Stimulated activated CD8-positive, alpha-beta memory T cell treated with anti-CD3 and anti-CD28 coated beads, Interleukin-12 subunit alpha, Interleukin-12 subunit beta, amount 100 ng/mL, for 1 hour (primary cell): Measurements from ENCODE around the gene DOCK1.

Experiments
- DNase-seq: peaks from one replicate; pipeline ENCODE4 v3.0.0-alpha.2; 2020; ENCODE audit warnings: low read depth

The DOCK1 gene

DNA sequence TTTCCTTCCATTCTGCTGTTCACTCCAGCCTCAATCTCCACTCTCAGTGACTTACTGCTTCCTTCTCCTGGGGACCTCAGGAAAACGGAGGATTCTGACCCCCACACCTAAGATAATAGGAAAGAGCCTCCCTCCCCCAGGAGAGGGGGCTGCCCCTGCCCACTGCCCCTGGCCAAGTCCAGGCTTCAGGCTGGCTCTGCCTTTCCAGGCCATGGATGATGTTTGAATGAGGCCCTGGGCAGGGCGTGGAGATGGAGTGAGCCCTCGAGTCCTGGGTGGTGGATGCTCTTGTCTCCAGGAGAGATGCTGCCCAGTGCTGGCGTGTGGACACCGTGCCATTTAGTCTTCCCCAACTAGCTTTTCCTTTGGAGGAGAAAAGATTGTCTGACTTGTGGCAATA lies 184.2 kb downstream of the DOCK1 start:
- no peak for DNase-seq

DNA sequence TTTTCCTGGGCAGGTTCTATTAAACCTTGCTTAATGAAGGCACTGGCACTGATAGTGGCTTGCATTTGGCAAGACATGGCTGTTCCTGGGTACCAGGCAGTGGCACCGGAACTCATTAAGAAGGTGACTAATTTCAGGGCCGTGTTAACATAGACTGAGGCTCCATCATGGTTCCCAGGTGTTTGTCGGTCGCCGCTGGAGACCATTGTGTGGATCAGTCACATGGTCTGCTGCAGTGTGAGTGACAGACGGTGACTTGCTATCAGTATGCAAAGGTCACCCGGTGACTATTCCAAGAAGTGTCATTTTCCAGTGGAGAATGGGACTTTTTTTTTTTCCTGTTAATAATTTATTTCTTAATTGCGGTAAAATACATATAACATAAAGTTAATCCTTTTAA lies 184.9 kb downstream of the DOCK1 start:
- no peak for DNase-seq

DNA sequence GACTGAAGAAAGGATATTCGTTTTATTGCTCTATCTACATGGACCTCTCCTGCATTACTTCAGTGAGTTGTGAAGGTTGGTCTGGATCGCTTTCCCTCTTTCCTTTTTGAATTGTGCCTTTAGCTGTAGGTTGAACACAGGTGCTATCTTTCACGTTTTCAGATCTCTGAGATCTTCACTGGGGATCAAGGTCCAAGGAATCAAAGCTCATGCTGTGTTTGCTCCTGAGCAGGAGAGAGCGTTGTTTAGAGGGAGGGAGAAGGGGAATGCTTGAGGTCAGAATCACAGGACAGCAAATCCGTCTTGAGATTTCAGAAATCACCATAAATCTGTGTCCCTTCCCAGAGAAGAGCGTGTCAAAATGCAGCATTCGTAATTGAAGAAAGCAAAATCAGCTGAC lies 186.1 kb downstream of the DOCK1 start:
- no peak for DNase-seq

DNA sequence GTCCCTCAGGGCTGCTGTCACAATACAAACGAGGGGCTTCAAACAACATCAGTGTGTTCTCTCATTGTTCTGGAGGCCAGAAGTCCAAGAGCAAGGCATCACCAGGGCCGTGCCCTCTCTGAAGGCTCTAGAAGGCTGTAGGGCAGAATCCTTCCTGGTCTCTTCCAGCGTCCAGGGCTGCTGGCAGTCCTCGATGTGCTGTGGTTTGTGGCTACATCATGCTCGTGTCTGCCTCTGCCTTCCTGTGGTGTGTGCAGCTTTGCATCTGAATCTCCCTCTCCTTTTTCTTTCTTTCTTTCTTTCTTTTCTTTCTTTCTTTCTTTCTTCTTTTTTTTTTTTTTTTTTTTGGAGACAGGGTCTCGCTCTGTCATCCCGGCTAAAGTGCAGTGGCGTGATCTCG lies 187.7 kb downstream of the DOCK1 start:
- no peak for DNase-seq

DNA sequence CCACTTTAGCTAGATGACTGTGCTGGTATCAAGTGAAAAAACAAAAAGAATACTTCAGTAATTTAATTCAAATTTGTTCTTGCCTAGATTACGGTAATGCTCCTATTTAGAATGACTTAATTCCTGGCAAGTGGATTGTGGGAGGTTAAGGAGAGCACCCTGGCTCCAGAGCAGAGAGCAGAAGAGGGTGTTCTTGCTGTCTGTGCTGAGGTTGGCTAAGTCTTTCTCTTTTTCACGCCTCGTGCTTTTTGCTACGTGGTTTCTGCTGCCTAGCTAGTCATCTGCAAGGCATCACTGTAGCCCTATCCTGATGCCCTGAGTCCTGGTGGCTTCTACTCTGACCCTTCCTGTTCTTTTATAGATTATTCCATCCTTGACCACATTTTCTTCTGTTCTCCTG lies 189.8 kb downstream of the DOCK1 start:
- no peak for DNase-seq

DNA sequence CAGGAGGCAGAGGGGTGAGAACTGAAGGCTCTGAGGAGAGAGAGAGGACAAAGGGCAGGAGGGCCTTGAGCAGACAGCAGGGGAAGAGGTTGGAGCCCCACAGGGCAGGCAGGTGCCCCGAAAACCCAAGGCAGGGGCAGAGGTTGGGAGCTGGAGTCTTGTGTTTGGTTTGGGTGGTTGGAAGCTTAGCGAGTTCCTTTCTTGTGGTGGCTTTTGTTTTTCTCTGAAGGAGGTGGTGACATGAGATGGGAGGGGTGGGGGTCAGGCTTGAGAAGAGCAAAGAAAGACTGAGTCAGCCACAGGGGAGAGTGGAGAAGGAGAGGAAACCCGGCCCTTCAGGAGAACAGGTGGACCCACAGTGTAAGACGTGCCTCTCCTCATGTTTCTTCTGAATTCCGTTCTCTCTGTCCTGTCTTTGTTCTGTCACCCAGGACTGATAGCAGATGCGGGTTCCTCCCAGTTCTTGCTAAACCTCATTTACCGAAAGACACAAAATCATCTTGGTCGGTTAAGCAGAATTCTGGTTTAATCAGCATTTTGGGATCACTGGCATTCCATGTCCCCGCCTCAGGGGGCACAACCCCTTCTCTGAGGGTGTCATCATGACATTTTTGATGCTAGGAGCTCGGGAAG lies 195.9 kb downstream of the DOCK1 start:
- DNase-seq: no peak

DNA sequence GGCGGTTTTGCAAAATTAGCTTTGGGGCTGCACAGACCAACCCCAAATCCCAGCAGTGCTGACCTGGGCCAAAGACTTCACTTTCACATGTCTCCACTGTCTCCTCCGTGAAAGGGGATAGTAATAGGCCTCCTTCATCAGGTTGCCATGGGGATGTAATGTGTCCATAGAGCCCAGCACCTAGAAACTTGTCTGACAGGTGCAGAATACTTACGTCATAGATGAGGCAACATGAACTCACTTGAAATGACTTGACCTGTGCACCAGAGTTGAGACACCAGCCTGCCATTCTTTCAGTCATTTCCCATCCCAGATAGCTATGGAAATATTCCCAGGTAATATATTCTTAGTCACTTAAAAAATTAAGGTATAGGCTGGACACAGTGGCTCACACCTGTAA lies 196.9 kb downstream of the DOCK1 start:
- DNase-seq: no peak

DNA sequence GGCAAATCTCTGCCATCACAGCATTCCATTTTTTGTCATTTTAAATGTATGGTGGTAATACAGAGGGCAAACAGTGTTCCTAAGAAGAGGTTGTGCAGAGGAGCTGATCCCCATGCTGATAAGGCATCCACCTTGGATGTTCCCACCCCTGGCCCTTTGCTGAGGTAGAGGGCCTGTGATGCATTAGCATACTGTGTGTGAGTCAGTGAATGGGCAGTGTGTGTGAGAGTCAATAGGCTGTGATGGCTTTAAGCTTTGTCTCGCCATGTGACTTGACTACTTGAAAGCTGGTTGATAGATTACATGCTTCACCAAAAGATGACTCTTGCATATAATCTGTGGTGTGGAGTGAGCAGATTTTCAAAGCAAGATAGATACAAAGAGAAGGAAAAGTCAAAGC lies 209.9 kb downstream of the DOCK1 start:
- no peak for DNase-seq

DNA sequence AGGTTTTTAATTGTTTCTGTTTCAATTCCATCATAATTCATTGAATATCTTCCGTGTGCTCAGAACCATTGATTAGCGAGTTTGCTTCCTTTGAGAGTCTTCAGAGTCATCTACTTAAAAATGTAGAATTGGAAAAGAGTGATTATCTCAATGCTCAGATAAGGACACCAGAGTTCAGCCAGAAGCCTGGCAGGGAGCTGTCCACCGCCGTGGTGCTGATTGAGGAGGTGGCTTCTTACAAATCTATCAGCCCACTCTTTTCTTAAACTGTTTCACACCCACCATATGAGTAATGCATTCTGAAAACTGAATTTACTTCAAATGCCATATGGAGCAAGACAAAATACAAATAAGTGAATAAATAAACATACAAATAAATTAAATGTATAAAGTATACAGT lies 211.9 kb downstream of the DOCK1 start:
- DNase-seq: no peak

DNA sequence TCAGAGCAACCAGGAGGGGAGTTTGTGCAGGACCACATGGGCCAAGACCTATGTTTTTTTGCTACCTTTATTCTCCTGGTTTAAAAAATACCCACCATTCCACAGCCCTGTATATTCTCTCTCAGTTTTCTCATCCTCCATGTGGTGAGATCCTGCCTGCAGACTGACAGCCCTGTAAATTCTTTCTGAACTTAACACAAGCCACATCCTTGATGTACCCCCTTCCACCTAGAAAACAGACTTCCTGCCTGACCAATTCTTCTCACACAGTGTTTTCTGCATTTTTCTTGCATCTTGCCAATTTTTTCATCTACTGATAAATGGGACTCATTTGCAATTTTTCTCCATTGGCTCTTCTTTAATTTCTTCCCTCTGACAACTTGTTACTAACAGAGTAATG lies 212.8 kb downstream of the DOCK1 start:
- no peak for DNase-seq

DNA sequence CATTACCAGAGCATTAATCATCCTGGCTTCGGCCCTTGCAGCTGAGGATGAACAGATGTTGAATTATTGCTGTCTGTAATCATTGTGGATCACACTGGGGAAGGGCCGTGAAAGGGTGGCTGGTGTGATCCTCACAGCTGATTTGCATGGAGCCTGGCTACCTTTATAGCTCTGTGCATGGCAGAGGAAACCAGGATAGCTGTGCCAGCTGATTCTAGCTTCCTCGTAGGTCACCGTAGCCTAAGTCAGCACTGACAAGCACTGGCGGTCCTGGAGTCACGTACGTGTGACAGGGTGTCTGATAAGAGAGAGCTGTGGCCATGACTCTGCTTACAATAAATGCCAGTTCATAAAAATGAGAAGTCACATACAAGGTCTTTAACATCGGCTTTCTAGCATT lies 214.7 kb downstream of the DOCK1 start:
- no peak for DNase-seq

DNA sequence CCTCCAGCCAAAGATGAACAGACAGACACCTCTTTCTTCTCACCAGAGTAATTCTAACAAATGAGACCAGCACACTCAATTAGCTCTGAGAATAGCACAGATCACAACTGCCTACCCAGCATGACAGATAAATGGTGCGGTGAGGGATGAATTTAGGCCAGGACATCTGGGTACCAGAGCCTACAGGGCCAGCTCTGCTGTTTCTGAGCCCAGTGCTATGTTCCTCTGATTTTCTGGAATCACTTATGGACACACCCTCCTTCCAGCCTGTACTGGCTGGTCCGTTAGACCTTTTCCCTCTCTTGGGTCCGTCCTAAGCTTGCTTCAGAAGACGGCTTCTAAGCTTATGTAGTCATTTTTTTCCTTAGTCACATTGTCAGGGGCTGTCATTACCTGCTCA lies 217.6 kb downstream of the DOCK1 start:
- no peak for DNase-seq

DNA sequence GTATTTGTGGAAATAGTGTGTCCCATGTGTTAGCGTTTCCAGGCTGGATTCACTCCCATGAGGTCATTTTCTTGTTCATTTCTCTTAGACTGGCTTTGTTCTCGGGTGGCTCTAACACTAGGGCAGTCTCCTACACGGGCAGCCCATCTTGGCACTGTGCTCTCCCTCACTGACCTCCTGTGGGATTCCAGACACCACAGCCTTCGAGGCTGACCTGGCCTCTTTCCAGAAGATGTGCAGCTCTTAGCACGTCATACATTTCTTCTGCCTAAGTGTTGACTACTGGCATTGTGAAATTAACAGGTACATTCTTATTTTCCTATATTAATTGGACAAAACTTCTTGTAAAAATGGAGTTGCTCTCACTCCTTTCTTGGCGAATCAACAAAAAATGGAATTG lies 218.4 kb downstream of the DOCK1 start:
- DNase-seq: no peak

DNA sequence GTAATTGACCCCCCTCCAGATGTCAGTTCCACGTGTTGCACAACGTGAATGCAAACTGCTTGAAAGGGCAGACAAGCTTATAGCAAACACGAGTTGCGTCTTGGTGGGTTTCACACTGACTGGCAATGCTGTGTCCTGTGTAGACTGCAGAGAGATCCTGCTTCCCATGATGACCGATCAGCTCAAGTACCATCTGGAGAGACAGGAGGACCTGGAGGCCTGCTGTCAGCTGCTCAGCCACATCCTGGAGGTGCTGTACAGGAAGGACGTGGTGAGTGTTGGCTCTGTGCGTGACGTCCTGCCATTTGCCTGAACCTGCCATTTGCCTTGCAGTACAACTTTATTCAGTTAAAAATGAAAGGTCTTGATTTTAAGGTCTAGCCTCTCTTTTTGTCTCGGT lies 220.1 kb downstream of the DOCK1 start:
- DNase-seq: no peak

DNA sequence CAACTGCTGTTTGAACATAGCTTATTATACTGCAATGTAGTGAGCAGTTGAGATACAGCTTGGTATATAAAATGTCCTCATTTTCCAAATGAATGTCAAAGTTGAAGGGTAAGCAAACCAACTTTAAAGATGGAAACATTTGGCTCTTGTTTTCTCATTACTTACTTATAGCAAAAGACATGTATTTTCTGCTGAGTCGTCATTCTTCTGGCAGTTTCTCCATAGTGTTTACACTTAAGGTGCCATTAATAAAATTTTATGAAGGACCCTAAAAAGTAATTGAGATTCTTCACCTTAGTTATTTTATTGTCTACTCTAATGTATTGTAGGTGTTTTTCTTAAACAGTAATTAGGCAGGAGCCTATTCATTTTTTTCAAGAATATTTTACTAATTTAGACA lies 222.6 kb downstream of the DOCK1 start:
- DNase-seq: no peak

DNA sequence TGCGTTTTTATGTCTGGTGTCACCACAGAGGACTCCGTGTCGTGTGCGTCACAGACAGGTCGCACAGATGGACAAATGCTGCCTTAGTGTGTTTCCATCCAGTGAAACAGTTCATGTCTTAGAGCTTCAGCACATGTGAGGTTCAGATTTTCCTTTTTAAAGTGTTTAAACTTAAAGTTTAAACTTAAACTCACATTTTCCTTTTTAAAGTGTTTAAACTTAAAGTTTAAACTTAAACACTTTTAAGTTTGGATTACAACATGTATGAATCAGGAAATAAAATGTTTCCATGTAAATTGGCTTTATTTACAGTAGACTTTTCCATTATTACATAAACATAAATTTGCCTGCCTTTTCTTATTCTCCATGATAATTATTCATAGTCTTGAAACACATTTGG lies 223.9 kb downstream of the DOCK1 start:
- no peak for DNase-seq

DNA sequence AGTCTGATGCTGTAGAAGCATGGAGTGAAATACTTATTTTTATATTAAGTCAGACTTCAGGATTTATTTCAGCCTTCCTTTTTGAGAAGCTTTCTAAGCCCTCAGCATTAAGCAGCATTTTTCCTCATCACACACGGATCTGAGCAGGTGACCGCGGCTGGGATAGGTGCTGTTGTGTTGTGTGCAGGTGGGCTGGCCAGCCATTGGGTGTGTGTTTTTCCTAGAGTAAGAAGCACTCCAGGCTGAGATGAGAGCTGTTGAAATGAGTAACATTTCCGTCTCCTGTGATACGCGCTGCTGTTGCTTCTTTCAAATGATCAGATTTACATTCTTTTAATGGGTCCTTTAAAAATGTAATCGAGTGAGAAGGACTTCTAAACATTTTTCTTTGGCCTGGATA lies 227.2 kb downstream of the DOCK1 start:
- DNase-seq: no peak

DNA sequence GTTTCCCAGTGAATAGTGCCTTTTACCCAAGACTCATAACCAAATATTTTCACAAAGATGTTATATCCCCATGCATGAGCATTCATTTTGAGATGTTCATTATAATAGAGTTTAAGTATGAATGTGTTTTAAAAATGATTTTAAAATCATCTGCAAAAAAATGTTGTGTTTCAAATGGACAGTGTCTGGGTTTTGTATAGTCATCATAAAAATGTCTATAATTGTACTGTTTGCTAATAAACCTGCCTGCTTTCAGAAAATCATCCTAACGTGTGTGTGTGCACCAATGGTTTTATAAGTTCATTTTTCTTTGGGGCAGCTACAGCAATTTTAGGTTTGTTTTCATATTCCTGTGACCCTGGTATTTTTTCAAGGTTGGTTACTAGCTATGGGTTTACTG lies 228.0 kb downstream of the DOCK1 start:
- DNase-seq: no peak

DNA sequence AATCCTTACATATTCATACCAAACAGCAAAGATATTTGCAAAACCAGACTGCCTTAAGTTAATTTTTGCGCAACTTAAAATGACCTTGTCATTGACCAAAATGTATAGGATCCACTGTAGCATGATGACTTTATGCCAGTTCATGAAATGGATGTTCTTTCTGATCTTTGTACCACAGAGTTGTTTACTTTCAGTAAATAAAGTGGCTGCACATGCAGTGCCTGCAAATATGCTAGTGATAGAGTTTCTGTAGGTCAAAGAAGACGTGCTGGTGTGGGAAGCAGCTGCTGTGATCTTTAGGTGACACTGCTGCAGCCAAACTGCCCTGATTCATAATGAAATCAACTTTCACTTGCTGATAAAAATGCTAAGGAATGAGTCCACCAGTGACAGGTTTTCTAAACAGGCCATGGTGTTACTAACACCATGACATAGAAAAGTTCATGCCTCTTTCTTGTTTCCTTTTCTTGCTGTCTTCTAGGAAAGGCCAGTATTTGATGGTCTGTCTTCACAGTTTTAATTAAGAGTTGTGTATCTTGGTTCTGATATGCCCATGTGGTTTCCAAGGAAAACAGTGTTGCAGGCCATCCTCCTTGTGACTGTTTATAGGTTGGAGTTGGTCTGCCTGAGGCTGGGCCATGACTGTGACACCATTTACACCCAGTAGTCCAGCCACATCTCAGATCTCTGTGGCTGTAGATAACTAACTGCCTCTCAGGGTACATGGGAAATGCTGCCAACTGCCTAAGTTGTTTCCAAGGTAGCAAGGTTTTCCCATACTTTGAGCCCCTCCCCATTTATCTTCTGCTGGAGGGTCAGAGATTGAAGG lies 228.7 kb downstream of the DOCK1 start:
- no peak for DNase-seq

DNA sequence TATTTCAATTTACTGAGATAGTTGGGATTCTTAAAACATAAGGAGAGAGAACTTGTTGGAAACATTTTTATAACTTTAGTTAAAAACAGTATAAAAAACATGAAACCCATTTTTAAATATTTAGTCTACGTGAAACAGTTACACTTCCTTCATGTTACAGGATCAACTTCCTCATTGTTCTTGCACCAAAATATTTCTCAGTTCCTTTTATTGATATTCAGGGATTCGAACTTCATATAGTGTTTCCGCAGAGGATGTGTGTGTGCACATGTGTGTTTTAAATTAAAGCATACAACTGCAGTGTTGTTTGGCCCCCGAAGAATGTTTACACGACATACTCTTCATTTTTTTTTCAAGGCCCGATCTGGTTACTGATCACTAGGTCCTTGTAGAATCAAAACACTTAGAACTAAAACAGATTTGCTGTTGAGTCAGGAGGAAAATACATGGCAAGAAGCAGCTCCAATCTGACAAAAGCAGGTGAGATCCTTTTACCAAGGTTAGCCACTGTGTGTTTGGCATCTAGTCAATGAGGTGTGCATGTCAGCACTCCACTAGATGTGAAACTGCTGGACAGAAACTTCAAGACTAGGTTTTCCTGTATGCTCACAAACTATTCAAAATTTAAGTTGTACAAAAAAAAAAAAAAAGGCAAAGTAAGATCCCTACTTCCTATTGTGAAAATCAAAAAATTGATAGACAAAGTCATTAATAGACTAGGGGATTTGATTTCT lies 230.8 kb downstream of the DOCK1 start:
- DNase-seq: no peak

DNA sequence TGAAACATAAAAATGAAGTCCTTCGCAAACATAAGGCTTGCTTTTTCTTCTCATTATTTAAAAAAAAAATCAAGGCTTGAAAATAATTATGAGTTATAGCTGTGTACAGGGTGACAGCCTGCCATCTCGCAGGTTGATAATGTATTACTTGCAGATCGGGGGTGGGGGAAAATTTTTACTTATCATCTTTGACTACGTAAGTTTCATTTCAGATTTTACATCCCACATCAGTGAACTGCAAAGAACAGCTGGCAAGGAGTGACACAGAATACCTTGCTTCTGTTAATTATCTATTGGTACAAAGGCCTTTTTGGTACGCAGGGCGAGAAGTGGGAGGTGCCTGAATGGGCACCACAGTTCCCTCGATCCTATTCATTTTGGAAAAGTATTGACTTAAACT lies 232.2 kb downstream of the DOCK1 start:
- DNase-seq: no peak

DNA sequence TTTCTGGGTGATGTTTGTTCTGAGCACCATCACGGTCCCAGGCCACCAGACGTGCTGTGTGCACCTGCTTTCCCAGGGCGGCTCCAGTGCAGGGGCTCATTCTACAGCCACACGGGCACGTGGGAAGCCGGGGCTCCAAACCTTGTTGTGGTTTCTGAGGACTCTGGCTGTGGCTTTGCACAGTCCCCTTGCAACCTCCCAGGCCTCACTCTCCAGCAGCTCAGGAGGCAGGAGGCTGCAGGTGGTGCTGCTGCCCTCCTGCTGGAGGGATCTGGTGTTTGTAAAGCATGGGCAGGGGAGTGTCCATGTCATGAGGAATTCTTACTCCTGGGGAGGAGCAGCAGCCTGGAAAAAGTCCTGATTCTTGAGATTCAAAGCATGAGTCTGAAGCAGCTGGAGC lies 236.9 kb downstream of the DOCK1 start:
- DNase-seq: no peak

DNA sequence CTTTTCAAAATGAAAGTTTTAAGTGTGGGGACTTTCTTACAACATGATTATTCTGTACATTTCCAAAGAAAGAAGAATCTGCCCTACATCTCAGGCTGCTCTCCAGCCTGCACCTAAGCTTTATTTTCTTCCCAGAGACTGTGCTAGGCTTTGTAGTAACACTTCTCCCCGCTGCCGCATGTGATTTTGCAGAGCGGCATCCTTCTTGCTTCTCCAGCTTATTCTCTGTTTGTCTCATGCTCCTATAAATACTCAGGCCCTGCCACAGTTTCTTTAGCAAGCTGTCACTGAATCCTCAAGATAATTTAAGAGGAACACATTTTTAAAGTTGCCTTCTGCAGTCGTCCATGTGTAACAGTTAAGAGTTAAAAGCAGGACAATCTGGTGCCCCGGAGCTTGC lies 237.6 kb downstream of the DOCK1 start:
- no peak for DNase-seq
